ELR (cell line): ENCODE results near the gene CDC34.

Source experiments
- DNase-seq: peaks from one replicate; pipeline ENCODE4 v3.0.0-alpha.2; 2015; ENCODE audit warnings: low read depth

CDC34 gene, protein sequence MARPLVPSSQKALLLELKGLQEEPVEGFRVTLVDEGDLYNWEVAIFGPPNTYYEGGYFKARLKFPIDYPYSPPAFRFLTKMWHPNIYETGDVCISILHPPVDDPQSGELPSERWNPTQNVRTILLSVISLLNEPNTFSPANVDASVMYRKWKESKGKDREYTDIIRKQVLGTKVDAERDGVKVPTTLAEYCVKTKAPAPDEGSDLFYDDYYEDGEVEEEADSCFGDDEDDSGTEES

DNA sequence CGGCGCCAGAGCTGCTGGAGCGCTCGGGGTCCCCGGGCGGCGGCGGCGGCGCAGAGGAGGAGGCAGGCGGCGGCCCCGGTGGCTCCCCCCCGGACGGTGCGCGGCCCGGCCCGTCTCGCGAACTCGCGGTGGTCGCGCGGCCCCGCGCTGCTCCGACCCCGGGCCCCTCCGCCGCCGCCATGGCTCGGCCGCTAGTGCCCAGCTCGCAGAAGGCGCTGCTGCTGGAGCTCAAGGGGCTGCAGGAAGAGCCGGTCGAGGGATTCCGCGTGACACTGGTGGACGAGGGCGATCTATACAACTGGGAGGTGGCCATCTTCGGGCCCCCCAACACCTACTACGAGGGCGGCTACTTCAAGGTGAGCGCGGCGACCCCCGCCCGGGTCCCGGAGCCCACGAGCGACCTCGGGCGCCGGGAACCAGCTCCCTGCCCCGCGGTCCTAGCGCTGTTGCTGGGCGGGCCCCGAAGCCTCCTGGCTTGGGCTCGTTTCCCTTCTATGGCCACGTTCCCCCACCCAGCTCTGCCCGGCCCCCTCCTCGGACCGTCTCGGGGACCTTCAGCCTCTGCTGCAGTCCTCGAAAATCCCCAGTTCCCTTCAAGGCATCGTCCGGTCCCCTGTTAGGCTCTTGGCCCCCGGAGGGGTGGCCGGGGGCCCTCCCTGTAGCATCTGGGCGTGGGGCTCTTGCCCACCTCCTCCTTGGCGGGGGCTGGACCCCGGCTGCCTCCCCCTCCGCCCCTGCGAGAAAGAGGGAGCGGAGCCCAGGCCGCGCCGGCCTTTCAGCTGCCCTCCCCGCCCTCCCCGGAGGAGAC lies at the start of gene CDC34:
CDC34 (plus strand) TSS at position 8 of the 808 bp plus-strand sequence; CDS start at position 180, 172 bp downstream.
- DNase-seq = peak; percentile 23

DNA sequence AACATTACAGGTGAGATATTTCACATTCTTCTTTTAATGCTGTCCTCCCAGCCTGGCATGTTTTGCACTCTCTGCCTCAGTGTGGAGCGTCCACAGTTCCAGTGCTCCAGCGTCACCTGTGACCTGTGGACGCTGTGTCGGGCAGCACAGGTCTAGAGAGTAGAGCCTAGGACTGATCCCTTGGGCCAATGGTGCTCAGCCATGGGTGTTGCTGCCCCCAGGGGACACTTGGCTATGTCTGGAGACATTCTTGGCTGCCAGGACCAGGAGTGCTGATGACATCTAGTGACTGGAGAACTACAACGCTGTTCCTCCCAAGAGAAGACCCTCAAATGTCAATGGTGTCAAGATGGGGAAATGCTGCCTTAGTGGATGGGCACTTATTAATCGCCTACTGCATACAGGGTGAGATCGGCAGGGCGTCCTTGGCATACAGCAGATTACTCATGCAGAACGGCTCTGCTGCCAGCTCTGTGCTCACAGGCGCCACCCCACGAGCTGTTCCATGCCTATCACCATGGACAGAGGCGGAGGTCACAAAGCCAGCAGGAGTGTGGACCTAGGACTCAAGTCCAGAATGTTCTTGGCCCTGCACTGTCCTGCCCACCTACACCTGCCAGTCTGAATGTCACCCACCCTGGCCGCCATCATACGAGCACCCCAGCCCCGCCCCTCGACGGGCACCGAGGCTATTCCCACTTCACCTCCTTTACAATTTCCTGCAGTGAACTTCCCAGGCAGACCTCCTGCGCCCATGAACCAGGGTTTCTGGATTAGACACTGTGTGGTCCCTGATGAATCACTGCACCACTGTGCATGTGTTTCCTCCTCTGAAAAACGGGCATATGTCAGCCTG lies 49.1 kb upstream of the CDC34 start:
- DNase-seq = peak; percentile 43

DNA sequence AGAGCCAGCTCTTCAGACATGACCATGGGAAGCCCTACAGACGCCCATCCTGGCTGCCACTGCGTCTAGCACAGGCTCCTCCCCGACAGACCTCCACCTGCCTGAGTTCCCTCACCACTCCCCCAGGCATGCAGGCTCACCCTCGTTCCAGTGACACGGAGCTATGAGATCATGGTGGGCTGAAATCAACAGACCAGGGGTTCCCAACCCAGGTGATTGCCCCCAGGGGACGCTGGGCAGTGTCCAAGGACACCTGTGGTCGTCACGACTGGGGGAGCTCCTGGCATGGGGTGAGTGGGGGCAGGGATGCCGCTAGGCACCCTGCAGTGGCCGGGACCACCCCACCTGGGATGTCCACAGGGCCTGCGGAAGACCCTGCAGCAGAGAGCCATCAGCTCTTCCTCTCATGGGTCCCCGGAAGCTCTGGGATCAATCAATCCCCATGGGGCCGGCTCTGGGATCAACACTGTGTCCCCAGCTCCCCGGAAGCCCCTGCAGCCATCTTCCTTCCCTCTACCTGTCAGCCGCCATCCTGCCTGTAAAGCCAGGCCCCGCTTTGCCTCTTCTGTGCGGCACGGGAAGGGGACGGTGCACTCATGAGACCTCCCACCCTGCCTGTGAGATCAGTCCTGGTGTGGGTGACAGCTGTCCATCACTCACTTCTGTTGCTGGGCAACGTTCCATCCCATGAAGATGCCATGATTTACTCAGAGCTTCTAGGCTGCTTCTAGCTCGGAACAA lies 48.1 kb upstream of the CDC34 start:
- DNase-seq = no peak

DNA sequence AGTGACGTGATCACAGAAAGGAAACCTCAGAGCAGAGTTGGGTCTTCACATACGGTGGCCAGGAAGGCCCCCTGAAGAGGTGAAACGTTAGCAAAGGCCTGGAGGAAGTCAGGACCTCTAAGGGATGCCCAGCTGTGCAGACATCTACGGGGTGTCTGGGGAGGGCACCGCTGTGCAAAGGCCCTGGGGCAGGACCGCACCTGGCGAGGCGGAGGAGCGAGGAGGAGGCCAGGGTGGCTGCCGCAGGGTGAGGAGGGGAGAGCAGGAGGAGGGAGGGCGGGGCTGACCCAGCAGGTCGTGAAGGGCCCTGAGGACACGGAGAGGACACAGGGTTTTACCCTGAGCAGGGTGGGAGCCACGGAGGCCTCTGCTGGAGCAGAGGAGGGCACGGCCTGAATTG lies 47.1 kb upstream of the CDC34 start:
- DNase-seq = no peak

DNA sequence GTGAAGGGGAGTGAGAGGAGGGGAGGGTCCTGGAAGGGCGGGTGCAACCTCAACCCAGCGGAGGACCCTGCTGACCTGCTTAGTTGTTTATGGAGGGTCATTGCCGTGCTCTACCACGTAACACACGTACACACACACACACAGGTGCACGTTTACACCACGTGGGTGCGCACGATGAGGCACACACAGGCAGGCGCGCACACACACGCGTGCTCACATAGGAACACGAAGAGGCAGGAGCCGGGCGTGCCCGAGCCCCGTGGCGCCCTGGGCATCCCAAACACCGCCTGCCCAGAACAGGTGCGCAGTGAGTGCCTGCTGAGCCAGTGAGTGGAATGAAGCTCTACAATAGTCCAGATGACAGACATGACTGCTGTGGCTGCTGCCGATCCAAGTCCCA lies 46.5 kb upstream of the CDC34 start:
- no peak for DNase-seq

DNA sequence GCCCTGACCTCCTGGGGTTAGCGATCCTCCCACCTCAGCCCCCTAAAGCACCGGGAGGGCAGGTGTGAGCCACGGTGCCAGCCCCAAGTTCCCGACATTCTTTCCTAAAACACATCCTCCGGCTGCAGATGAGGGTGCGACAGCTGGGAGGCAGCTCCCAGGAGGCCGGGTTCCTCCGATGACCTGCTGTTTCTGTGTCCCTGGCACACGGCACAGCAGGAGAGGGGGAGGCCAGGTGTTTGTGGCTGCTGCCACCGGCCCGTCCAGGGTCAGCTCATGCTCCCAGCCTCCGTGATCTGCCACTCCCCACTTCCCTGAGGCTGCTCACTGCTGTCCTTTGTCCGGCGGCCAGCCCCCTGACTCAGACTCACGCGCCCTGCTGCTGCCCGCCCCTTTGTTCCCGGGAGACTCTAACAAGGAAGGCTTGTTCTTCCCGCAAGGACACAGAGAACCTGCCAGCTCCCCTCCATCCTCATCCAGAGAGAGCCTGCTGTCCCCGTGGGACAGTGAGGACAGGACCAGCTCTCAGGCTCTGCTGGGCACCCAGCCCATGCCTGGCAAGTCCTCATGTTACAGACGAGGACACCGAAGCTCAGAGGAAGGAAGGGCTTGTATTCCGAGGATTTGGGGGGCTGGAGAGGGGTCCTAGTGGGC lies 45.9 kb upstream of the CDC34 start:
- peak; percentile 74 for DNase-seq

DNA sequence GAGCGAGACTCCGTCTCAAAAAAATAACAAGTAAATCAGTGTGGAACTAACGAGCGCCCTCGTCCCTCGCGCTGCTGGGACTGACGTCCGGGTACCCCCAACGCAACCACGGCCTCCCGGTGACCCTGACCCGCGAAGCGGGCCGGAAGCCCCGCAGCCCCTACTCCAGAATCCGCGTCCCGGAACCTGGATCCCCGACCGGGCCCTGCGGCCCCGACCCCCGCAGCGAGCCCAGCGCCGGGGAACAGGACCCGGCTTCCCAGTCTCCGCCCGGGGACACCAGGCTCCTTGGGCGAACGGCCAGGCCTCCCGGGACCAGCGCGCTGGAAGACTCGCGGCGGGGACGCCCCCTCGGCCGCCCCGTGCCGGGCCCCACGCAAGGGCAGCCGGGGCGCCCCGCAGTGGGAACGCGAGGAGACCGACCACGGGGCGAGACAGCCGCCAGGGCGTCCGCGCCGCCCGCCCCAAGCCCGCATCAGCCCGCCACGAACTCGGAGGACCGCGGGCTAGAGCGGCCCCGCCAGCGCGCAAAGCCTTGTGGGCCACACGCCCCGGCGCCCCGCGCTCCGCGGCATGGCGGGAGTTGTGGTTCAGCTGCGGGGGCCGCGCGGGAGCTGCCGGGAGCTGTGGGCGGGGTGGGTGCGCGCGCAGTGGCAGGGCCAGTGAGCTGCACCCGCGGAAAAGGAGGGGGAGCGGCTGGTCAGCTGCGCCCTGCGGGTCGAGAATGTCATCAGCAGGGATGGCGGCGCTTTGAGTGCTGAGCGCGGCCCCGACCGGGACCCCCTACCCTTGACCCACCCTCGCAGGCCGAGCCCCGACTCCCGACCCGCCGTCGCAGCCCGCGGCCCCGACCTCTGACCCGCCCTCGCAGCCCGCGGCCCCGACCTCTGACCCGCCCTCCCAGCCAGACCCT lies 42.8 kb upstream of the CDC34 start:
- peak; percentile 94 for DNase-seq

DNA sequence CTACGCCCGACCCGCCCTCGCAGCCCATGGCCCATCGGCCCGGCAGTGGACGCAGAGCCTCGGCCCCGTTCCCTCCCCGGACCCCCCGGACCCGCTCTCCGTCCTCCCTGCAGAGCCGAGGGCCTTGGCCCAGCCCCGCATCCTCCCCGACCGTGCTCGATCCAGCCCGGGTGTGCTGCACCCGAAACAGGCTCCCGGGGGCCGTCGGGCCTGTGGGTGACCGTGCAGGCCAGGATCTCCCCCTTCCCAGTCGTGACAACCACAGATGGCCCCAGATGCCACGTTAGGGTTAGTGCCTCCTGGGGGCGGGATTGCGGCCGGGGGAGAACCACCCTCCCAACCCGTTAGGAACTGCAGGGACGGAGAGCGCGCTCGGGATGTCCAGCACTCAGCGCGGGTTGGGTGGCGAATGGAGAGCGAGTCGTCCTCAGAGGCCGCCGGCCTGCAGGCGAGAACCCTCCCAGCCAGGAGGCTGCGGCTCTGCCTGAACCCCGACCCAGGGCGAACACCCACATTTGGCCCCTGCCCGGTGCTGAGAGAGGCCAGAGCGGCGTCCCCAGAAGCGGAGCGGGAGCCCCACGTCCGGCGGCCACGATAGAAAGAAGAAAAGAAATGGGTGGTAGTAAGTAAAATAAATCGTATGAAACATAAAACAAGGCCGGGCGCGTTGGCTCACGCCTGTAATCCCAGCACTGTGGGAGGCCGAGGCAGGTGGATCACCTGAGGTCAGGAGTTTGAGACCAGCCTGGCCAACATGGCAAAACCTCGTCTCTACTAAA lies 42.0 kb upstream of the CDC34 start:
- DNase-seq = peak; percentile 35

DNA sequence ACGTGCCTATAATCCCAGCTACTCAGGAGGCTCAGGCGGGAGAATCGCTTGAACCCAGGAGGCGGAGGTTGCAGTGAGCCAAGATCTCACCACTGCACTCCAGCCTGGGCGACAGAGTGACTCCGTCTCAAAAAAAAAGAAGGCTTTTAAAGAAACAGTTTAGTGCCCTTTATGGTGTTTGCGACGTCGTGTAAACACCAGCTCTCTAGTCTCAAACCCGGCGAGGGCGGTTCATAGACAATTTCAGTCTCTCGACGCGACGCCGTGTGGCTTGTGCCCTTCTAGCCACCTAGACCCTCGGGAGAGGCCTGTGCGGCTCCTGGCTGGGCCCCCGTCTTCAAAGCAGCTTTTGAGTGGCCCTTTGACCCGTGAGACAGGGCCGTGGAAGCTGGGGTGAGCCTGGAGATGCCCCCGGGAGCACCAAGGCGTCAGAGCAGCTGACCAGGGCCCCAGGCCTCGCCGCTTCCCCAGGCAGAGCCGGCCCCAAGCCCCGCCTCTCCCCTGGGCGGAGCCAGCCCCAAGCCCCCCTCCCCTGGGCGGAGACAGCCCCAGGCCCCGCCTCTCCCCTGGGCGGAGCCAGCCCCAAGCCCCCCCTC lies 40.3 kb upstream of the CDC34 start:
- no peak for DNase-seq

DNA sequence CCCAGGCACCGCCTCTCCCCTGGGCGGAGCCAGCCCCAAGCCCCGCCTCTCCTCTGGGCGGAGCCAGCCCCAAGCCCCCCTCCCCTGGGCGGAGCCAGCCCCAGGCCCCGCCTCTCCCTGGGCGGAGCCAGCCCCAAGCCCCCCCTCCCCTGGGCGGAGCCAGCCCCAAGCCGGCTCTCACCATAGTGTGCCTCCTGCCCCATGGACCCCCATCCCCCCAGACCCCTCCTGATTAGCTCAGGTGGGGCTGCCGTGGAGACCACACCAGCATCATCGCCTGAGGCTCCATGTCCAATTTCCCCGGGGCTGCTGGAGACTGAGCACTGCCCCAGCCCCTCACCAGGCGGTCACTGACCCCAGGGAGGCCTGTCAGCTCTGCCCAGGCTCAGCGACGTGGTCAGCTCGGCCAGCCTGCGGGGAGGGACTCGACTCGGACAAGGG lies 39.4 kb upstream of the CDC34 start:
- no peak for DNase-seq

DNA sequence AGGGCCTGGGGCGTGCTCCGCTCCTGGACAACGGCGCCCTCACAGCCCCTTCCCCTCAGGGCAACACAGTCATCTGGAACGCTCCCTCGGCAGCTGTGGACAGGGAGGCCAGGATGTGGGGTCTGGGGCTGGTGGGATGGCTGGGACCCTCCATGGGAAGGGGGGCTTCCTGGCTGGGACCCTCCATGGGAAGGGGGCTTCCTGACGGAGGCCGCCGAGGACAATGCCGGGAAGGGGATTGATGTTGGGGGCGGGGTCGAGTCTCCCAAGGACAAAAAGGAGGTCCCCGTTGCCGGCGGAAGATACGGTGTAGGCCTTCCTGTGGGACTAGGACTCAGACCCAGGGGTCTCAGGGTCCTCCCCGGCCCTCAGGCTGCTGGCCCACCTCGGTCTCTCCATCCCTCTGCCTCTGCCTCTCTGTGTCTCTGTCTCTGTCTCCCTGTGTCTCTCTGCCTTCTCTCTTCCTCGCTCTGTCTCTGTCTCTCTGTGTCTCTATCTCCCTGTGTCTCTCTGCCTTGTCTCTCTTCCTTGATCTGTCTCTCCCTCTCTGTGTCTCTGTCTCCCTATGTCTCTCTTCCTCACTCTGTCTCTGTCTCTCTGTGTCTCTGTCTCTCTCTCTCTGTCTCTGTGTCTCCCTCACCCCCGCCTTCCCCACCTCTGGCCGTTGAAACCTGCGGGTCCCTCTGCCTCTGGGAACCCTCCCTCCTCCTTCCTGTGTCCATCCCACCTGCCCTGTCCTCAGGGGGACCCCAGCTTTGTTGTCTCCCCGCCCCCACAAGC lies 38.0 kb upstream of the CDC34 start:
- DNase-seq = no peak

DNA sequence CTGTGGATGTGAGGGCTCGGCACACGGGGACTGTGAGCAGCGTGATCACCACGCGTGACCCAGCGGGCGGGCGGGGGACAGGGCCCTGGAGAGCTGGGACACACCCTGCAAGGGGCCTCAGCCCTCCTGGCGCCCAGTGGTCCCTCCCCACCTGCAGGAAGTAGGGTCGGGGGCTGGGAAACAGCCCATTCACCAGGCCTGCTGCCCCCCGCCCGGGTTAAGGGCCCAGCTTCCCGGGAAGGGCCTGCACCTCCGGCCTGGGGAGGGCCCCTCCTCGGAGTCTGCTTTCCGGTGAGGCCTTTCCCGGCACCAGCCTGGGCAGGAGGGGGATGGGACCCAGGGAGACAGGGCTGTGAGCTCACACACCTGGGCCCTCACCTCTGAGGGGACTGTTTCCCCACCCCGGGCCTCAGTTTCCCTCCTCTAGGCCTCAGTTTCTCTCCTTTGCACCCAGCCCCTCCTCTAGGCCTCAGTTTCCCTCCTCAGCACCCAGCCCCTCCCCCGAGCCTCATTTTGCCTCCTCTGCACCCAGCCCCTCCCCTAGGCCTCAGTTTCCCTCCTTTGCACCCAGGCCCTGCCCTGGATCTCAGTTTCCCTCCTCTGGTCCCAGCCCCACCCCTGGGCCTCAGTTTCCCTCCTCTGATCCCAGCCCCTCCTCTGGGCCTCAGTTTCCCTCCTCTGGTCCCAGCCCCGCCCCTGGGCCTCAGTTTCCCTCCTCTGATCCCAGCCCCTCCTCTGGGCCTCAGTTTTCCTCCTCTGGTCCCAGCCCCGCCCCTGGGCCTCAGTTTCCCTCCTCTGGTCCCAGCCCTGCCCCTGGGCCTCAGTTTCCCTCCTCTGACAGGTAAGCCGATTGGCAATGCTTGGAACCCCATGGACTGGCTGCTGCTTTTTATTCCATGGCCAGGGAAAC lies 37.1 kb upstream of the CDC34 start:
- DNase-seq = no peak

DNA sequence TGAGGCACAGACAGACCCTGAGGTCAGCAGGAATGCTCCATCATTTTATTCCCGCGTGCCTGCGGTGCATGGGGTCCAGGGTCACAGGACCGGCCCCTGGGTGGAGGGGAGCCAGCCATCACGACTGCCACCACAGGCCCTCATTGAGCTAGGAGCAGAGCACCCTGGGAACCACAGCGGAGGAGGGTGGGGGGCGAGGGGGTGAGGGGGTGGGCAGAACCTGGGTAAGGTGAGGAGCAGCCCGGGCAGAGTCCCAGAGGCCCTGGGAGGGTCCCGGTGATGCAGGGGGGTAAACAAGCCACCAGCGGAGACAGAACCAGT lies 36.5 kb upstream of the CDC34 start:
- no peak for DNase-seq

DNA sequence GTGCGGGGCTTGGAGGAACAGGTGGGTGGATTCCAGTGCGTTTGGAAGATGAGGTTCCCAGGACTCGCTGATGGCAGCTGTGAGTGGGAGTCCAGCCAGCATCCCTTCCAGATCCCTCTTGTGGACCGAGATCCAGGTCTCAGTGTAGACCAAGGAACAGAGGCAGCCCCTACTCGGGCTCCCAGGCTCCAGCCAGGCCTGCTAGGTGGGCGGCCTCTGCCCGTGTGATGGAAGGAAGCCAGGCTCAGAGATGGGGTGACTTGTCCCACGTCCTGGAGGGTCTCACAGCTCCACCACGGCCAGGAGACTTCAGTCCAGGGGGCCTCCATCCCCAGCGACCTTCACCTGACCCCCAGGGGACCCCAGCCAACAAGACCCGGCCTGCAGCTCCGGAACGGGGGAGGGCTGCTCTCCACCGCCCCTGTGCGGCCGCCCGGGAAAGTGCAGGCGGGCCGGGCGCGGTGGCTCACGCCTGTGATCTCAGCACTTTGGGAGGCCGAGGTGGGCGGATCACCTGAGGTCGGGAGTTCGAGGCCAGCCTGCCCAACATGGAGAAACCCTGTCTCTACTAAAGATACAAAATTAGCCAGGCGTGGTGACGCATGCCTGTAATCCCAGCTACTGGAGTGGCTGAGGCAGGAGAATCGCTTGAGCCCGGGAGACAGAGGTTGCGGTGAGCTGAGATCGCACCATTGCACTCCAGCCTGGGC lies 36.0 kb upstream of the CDC34 start:
- DNase-seq = peak; percentile 69

DNA sequence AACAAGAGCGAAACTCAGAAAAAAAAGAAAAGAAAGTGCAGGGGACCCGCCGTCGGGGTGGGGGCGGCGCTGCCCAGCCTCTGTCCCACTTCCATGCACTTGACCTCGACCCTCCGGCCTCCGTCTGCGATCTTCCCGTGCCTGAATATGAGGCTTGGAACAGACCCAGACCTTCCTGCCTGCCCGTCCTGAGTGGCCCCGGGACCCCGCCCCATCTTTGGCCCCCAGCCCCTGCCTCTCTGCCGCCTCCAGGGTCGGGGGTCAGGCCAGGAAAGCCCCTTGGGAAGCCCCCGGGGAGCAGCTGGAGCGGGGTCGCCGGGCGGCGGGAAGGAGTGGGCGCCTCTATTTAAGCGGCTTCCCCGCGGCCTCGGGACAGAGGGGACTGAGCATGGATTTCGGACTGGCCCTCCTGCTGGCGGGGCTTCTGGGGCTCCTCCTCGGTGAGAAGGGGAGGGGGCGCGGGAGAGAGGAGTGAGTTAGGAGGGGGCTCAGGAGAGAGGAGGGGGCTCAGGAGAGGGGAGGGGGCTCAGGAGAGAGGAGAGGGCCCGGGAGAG lies 35.4 kb upstream of the CDC34 start, which contains the start of gene MADCAM1:
MADCAM1 (plus strand) TSS at position 375 of the 554 bp plus-strand sequence; CDS start at position 389, 14 bp downstream.
- no peak for DNase-seq

DNA sequence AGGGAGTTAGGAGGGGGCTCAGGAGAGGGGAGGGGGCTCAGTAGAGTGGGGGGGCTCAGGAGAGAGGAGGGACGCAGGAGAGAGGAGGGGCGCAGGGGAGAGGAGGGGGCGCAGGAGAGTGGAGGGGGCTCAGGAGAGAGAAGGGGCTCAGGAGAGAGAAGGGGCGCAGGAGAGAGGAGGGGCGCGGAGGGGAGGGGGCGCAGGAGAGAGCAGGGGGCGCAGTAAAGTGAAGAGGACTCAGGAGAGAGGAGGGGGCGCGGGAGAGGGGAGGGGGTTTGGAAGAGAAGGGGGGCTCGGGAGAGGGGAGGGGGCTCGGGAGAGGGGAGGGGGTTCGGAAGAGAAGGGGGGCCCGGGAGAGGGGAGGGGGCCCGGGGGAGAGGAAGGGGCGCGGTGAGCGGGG lies 34.6 kb upstream of the CDC34 start:
- DNase-seq = no peak
